Fibroblast of skin of scalp (primary cell): ENCODE measurements around the gene SAP25.
"Not testable (repeated sequence)": the region's sequence is repeated elsewhere in the genome, so short reads cannot be mapped to it uniquely, and the experiment has no call there.

Source experiments
- DNase-seq: peaks from one replicate; pipeline ENCODE4 v3.0.0-alpha.2; 2013

SAP25 gene

GRCh38 chr7:100575746-100576383 lies 2.2 kb upstream of the SAP25 start:
- DNase-seq, result no peak

- DNase-seq, result no peak
Measured at GRCh38 chr7:100575206-100575631, 1.5 kb upstream of the SAP25 start.

- no peak for DNase-seq
Measured at GRCh38 chr7:100574362-100575205, 884 bp upstream of the SAP25 start.

- no peak for DNase-seq
Measured at GRCh38 chr7:100572949-100573675, 588 bp downstream of the SAP25 start.

GRCh38 chr7:100572281-100572948 lies 1.3 kb downstream of the SAP25 start:
- no peak for DNase-seq

- no peak for DNase-seq
Measured at GRCh38 chr7:100571829-100572116, 1.9 kb downstream of the SAP25 start.

GRCh38 chr7:100570954-100571828 lies 2.5 kb downstream of the SAP25 start:
- DNase-seq, result peak; percentile 25

- peak; percentile 36 for DNase-seq
Measured at GRCh38 chr7:100568896-100569844, 4.5 kb downstream of the SAP25 start.

GRCh38 chr7:100568176-100568895 lies 5.4 kb downstream of the SAP25 start:
- no peak for DNase-seq

- no peak for DNase-seq
Measured at GRCh38 chr7:100567751-100568175, 5.9 kb downstream of the SAP25 start.

GRCh38 chr7:100567031-100567730 lies 6.5 kb downstream of the SAP25 start:
- no peak for DNase-seq

- DNase-seq, result no peak
Measured at GRCh38 chr7:100566018-100566531, 7.6 kb downstream of the SAP25 start.

GRCh38 chr7:100565133-100565571 lies 8.5 kb downstream of the SAP25 start:
- DNase-seq, result no peak

- not testable (repeated sequence) for DNase-seq
Measured at GRCh38 chr7:100564405-100564804, 9.3 kb downstream of the SAP25 start.

- peak; percentile 70 for DNase-seq
Measured at GRCh38 chr7:100563809-100564400, 9.8 kb downstream of the SAP25 start.

GRCh38 chr7:100563100-100563564 lies 10.6 kb downstream of the SAP25 start:
- DNase-seq, result no peak

- no peak for DNase-seq
Measured at GRCh38 chr7:100562195-100563099, 11.3 kb downstream of the SAP25 start.
